Stimulated activated CD4-positive, alpha-beta T cell treated with anti-CD3 and anti-CD28 coated beads, TNF-alpha, amount 100 ng/mL, for 24 hours (primary cell): ENCODE results near the gene ZNF304.
"Not testable (repeated sequence)": the region's sequence is repeated elsewhere in the genome, so short reads cannot be mapped to it uniquely, and the experiment has no call there.

Experiments used
- DNase-seq, 3 experiments: peaks; one replicate each; pipeline ENCODE4 v3.0.0-alpha.2; 2020; ENCODE audit warnings: low read depth in 3 of 3

The ZNF304 gene

DNA sequence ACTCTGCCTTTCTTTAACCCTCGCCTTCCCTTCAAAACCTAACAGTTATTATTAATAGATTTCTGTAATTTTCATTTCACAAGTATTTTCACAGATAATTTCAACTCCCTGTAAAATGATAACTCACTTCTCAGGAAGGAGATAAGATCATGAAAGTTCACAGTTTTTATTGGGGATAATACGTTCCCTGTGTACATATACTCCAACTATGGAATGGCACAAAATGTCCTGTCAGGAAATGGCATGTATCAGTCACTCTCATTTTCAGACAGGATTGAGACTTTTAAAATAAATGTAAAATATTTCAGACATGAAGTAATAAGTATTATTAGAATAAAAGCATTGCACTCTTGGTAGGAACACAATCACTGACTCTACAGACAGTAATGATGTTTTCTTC is 11.3 kb downstream of the ZNF304 start:
- no peak for DNase-seq

DNA sequence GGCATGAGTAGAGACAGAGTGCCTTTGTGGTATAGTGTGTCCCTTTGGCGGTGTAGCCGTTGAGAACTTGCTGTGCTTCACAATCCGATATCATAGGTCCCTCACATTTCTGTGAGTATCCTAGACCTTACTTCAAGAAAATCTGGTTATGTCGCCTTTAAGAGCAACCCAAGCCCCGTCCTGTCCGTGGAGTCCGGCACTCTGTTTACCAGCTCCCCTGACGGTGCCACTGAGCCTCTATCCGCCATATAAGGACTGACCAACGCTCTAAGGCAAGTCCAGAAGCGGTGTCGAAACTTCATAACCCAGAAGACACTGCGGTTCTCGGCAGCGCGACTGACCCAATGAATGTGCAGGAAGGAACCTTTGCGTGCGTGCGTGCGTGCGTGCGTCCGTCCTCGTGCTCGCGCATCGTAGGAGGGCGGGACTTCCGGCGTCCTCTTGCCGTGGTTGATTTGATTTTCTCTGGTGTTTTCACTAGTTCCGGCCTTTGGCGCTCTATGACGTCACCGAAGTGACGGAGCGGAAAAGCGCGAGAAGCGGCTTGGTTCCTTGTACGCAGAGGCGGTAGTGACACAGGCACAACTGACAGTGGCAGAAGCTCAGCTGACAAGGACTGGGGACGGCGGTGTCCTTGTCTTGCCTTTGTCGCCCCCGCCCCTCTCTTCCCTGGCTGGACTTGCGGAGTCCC is 12.1 kb downstream of the ZNF304 start, which contains the start of the genes TRAPPC2B and ZNF547:
Gene TRAPPC2B, plus strand, starts transcription at position 555 of the 691 bp plus-strand sequence. CDS start 1,283 bp downstream, outside the sequence.
Gene ZNF547, plus strand, starts transcription at position 555 of the 691 bp plus-strand sequence. CDS start 5,005 bp downstream, outside the sequence.
- peak; percentile 96 to 97 (median 97) for DNase-seq

DNA sequence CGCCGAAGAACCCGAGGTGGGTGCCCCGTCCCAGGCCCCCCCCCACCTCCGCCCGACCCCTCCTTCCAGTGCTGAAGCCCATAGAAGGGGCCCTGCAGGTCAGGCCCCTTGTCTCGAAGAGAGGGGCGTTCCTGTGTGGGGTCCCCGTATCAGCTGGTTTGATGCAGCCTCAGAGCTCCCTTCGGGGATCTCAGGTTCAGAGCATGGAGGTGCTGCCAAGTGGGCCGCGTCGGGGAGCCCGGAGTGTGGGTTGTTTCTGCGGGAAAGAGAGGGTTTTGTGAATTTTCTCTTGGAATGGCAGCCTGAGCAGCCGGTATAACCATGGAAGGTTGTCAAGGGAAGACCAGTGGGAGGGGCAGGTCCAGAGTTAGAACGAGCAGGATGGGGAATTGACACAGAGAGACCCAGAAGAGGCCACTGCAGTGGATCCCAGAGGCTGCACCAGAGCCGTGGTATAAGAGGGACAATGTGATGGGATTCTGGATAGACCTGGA is 12.7 kb downstream of the ZNF304 start:
- no peak for DNase-seq

DNA sequence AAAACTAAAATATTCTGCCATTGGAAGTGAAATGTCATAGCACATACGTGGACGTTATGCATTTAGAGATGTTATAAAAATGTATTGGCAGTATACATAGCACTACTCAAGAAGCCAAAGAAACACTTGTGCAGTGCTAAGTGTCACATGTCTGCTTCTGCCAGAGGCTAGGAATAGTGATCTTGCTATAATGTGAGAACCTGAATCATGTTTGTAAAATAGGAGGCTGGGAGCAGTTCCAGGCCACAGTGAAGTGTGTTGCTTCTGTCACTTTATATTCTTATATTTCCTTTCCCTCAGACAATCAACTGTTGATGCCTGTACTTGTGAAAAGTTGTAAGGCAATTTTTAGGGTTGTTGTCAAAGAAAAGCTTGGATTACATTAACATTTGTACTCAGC is 15.7 kb downstream of the ZNF304 start:
- DNase-seq, result no peak

DNA sequence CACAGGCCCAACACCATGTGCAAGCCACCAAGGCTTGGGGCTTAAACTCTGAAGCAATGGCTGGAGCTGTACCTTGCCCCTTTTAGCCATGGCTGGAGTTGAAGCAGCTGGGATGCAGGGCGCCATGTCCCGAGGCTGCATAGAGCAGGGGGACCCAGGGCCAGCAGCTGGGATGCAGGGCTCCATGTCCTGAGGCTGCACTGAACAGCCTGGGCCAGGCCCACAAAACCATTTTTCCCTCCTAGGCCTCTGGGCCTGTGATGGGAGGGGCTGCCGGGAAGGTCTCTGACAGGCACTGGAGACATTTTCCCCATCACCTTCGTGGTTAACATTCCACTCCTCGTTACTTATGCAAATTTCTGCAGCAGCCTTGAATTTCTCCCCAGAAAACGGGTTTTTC is 23.1 kb downstream of the ZNF304 start:
- no peak for DNase-seq

DNA sequence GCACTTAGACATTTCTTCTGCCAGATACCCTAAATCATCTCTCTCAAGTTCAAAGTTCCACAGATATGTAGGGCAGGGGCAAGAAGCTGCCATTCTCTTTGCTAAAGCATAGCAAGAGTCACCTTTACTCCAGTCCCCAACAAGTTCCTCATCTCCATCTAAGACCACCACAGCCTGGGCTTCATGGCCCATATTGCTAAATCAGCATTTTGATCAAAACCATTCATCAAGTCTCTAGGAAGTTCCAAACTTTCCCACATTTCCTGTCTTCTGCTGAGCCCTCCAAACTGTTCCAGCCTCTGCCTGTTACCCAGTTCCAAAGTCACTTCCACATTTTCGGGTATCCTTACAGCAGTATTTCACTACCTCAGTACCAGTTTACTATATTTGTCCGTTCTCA is 23.6 kb downstream of the ZNF304 start:
- not testable (repeated sequence) for DNase-seq

DNA sequence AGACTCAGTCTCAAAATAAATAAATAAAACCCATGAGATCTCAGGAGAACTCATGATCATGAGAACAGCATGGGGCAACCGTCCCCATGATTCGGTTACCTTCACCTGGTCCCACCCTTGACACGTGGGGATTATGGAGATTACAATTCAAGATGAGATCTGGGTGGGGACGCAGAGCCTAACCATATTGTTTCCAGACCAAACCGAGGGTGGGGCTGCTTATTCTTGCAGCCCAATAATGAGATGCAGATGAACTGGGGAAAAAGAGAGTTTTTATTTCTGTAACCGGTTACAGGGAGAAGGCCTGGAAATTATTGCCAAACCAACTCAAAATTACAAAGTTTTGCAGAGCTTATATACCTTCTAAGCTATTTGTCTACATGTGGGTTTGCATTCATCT is 25.1 kb downstream of the ZNF304 start:
- no peak for DNase-seq

DNA sequence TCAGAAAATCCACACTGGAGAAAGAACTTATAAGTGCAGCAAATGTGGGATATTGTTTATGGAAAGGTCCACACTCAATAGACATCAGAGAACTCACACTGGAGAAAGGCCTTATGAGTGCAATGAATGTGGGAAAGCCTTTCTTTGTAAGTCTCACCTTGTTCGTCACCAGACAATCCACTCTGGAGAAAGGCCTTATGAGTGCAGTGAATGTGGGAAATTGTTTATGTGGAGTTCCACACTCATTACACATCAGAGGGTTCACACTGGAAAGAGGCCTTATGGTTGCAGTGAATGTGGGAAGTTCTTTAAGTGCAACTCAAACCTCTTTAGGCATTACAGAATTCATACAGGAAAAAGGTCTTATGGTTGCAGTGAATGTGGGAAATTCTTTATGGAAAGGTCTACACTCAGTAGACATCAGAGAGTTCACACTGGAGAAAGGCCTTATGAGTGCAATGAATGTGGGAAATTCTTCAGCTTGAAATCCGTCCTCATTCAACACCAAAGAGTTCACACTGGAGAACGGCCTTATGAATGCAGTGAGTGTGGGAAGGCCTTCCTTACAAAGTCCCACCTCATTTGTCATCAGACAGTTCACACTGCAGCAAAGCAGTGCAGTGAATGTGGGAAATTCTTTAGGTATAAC is 26.6 kb downstream of the ZNF304 start:
- DNase-seq, result no peak

DNA sequence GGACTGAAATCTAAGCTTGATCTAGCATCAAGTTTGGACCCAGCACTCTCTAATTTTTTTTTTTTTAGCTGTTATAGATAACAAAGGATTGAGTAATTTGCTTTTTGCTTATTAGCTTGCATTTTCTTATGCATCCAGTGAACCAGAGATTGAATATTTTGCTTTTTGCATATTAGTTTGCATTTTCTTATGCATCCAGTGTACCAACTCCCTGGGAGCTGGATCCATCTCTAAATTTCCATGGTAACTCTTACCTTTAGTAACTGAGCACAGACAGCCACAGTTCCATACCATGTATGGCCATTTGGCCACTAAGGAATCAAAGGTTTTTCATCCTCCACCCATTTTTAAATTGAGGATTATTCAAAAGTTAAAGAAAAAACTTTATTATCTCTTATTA is 29.9 kb downstream of the ZNF304 start:
- no peak for DNase-seq

DNA sequence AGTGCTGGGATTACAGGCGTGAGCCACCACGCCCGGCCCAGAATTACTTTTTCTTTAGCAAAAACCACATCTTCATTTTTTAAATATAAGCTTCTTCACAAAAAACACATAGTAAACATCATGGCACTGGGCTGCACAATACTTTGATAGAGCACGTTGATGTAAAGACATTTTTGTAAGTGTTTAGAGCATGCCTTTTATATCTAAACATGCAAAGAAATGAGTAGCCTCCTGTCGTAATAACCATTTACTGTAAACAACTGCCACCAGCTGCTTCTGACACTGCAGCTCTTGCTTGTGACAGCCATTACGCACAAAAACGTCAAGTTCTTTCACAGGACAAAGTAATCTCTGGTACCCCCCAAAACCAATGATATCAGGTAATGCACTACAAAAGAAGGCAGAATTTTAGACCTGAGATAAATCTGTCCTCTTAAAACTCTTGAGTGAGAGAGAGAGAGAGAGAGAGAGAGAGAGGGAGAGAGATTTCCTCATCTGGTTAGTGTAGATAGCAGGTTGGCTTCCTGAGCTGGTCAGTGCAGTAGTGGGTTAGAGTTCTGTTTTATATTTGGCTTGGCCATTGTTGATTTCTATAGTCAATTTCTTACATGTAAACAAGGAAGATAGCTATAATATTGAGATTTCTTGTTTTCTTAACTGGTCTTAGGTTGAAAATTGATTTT is 31.9 kb downstream of the ZNF304 start:
- DNase-seq, result no peak

DNA sequence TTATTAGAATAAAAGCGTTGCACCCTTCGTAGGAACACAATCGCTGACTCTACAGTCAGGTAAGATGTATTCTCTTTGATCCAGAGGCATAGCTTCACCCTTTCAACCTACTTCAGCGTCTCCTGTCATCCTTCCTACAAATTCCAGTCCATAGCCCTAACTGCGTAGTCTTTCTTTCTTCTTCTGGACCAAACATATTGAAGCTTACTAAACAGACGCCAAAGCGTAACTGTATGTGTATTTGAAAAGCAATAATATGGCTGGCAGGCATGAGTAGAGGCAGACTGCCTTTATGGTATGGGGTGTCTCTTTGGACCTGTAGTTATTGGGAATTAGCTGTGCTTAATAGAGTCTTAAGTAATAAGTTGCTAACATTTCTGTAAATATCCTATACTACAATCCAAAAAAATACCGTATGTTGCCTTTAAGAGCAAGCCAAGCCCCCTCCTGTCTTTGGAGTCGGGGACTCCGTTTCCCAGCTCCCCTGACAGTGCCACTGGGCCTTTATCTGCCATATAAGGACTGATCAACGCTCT is 38.2 kb downstream of the ZNF304 start:
- DNase-seq, result no peak

DNA sequence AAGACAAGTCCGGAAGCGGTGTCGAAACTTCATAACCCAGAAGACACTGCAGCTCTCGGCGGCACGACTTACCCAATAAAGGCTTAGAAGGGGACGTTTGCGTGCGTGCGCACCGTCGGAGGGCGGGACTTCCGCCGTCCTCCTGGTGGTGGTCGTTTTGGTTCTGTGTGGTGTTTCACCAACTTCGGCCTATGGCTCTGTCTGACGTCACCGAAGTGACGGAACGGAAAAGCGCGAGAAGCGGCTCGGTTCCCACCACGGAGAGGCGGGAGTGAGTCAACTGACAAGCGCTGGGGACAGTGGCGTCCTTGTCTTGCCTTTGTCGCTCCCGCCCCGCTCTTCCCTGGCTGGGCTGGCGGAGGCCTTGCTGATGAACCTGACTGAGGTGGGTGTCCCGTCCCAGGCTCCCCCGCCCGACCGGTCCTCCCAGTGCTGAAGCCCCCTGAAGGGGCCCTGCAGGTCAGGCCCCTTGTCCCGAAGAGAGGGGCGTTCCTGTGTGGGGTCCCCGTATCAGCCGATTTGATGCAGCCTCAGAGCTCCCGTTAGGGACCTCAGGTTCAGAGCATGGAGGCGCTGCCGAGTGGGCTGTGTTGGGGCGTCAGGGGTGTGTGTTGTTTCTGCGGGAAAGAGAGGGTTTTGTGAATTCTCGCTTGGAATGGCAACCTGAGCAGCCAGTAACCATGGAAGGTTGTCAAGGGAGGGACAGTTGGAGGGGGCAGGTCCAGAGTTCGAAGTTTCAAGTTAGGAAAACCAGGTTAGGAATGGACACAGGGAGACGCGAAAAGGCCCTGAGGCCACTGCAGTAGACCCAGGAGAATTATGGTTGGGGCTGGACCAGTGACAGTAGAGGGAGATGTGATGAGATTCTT is 38.9 kb downstream of the ZNF304 start, which contains the start of gene ZNF548:
Gene ZNF548, plus strand, starts transcription at position 125 of the 869 bp plus-strand sequence. Its CDS starts 246 bp downstream, at position 371.
- DNase-seq, result peak; percentile 92 to 94 (median 93)

DNA sequence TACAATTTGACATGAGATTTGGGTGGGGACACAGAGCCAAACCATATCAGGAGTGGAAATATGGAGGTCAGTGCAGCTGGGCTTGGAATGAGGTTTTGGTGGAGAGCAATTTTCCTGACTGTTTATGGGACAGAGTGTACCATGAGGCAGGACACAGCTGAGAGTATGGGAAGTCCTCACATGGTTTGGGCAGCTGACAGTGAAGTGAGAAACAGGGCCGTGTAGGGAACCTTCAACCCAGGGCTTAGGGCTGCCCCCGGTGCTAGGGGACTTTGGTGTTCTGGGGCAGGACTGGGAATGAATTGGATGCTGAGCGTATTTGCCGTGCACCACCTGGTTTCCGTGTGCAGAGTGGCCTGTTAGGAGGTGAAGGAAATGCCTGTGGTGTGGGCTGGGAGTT is 44.6 kb downstream of the ZNF304 start:
- no peak for DNase-seq

DNA sequence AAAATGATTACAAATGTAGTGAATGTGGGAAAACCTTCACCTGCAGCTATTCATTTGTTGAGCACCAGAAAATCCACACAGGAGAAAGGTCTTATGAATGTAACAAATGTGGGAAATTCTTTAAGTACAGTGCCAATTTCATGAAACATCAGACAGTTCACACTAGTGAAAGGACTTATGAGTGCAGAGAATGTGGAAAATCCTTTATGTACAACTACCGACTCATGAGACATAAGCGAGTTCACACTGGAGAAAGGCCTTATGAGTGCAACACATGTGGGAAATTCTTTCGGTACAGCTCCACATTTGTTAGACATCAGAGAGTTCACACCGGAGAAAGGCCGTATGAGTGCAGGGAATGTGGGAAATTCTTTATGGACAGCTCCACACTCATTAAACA is 47.8 kb downstream of the ZNF304 start:
- DNase-seq, result no peak

DNA sequence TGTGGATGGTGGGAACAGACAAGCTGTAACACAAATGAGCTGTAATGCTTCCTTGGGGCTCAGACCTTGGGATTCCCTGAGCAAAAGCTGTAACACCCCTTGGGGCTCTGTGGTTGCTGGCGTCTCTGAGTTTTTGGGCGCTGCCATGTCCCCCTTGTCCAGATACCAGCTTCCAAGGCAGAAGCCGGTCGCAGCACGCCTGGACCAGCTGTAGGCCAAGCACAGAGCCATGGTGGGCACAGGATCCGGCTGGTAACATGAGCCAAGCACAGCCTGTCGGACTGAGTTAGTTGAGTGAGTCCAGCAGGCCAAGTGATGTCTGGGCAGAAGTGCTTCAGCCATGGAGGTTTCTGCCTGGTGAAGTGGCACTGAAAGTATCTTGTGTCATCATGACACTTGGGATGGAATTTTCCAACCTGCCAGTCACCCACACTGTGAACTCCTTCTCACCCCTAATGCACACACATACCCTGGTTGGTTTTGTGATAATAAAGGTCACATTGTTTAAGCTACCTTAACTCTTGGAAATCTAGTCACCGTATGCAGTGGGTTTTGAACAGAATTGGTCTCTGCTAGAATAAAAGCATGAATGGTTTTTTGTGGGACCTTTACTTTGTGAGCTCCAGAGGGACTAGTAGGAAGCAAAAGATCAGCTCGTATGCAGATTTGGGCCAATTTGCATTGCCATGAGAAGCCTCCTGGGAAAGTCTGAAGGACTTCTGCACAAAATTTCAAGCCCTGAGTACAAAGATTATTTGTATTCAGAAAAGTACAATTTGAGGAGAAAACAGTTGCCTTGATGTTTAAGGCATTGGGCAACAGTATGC is 52.9 kb downstream of the ZNF304 start:
- DNase-seq, result no peak

DNA sequence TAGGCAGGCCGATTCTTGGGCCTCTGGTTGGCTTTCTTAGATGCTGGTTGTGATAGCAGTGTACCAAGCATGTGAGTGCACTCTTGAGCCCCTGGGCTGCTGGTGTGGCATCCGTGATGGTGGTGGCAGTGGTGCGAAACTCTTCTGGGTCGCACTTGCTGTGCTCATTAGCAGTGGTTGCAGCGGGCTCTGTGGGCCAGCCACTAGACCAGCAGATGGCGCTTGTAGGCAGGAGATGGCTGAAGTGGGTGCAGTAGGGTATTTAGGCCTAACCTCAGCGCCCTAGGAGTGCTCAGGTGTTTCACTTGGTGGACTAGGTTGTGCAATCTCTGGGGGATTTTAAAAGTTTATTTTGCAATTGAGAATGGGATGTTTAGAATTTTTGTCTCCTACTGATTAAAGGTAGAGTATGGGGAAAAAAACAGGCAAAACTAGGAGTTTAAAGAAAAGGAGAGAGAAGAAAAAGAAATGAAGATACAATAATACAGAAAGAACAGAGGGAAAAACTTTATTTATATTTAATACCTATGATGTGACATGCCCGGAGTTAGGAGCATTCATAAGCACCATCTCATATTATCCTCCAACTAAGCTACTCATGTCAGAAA is 55.5 kb downstream of the ZNF304 start:
- DNase-seq, result peak; percentile 38 to 61 (median 53)
